PC-3 (cell line): ENCODE data around the gene CELF1.

ENCODE experiments used
- EZH2 ChIP-seq: fragments of 300-600 bp; sonication (generic); IDR thresholded peaks from one replicate; pipeline ENCODE4 v1.6.1; 2017; ENCODE audit warnings: antibody characterized with exemption, mild to moderate bottlenecking, low read length; ENCODE audit not compliant: unreplicated experiment
- EZH2phosphoT487 ChIP-seq: fragments of 300-600 bp; sonication (generic); IDR thresholded peaks from 2 replicates; pipeline ENCODE4 v1.6.1; 2018; ENCODE audit warnings: mild to moderate bottlenecking, antibody characterized with exemption, low read length, borderline replicate concordance
- TF ChIP-seq, protein P1 (sequence below): fragments of 300-600 bp; sonication (generic); conservative IDR thresholded peaks from 2 replicates; pipeline ENCODE4 v1.5.1; 2017; ENCODE audit warnings: antibody characterized with exemption, low read depth, mild to moderate bottlenecking, low read length

DNA sequence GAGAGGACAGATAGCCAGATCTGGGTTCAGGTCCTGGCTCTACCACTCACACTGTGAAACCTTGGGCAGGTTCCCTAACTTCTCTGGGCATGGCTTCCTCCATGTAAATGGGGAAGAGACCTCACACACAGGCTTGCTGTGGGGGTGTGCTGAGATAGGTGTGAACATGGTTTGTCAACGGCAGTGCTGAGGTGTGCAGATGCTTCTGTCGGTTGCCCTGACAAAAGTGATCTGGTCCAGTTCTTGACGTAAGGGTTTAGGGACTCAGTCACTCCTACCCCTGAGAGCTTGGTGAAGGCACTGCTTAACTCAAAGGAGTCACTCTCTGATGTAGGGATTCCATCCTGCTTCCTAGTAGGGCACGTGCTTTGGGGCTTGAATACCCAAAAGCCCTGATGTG, 39.3 kb upstream of the CELF1 start:
- TF ChIP-seq, protein P1, sequence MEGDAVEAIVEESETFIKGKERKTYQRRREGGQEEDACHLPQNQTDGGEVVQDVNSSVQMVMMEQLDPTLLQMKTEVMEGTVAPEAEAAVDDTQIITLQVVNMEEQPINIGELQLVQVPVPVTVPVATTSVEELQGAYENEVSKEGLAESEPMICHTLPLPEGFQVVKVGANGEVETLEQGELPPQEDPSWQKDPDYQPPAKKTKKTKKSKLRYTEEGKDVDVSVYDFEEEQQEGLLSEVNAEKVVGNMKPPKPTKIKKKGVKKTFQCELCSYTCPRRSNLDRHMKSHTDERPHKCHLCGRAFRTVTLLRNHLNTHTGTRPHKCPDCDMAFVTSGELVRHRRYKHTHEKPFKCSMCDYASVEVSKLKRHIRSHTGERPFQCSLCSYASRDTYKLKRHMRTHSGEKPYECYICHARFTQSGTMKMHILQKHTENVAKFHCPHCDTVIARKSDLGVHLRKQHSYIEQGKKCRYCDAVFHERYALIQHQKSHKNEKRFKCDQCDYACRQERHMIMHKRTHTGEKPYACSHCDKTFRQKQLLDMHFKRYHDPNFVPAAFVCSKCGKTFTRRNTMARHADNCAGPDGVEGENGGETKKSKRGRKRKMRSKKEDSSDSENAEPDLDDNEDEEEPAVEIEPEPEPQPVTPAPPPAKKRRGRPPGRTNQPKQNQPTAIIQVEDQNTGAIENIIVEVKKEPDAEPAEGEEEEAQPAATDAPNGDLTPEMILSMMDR = no peak
- TF ChIP-seq EZH2phosphoT487 (no peak), EZH2 (no peak)
